Esophagus squamous epithelium (tissue), 5 donors: ENCODE data around the gene ASTN2. TPM values are rescaled to one million over a fixed set of nuclear protein-coding genes. Genes with fewer than 3 reads are reported as not detected.

ENCODE experiments used
- DNase-seq: peaks from one replicate; lab custom pipeline; 2025; lab: John Stamatoyannopoulos, UW
- H3K27ac ChIP-seq, 4 donors: fragments of 200-600 bp; sonication (generic); one replicate each; pipeline ENCODE4 v1.5.1; 2016 to 2019; ENCODE audit warnings: mild to moderate bottlenecking in 1 of 4
- H3K27me3 ChIP-seq, 4 donors: fragments of 200-600 bp; sonication (generic); 1 replicate in 3 of 4; 2 replicates in 1 of 4; pipeline versions ENCODE4 v1.5.1 to v1.6.0; 2017 to 2021; ENCODE audit warnings: antibody characterized with exemption in 1 of 4
- H3K36me3 ChIP-seq, 3 donors: fragments of 200-600 bp; sonication (generic); one replicate each; pipeline ENCODE4 v1.5.1; 2016 to 2019
- H3K4me1 ChIP-seq, 3 donors: fragments of 200-600 bp; sonication (generic); one replicate each; pipeline ENCODE4 v1.5.1; 2017 to 2019
- H3K4me3 ChIP-seq, 4 donors: fragments of 200-600 bp; sonication (generic); 1 replicate in 3 of 4; 2 replicates in 1 of 4; pipeline ENCODE4 v1.5.1; 2016 to 2019; ENCODE audit warnings: mild to moderate bottlenecking in 2 of 4, moderate library complexity in 1 of 4
- H3K9me3 ChIP-seq, 3 donors: fragments of 200-600 bp; sonication (generic); one replicate each; pipeline ENCODE4 v1.5.1; 2016 to 2019
- CTCF ChIP-seq, 6 experiments: fragments of 450-650 bp in 4 of 6; fragments of 200-600 bp in 2 of 6; sonication (generic) in 2 of 6; IDR thresholded peaks; one replicate each; pipeline ENCODE4 v1.5.1; 2016 to 2019; ENCODE audit warnings: antibody characterized with exemption in 6 of 6, mild to moderate bottlenecking in 4 of 6, moderate library complexity in 4 of 6
- POLR2A ChIP-seq, 4 donors: fragments of 450-650 bp; IDR thresholded peaks; one replicate each; pipeline ENCODE4 v1.6.1; 2017; ENCODE audit warnings: antibody characterized with exemption in 4 of 4, mild to moderate bottlenecking in 4 of 4, moderate library complexity in 3 of 4
- WGBS, 2 donors: methylation state at CpG; one replicate each; pipeline ENCODE4 v1.1.5; 2018; 5-methylcytosine and 5-hydroxymethylcytosine counted together
- intact Hi-C: fragments of 100-400 bp; cut with DNase I; formaldehyde crosslinking; loops from one replicate; pipeline ENCODE4 v1.15.0; 2022
- total RNA-seq, 4 donors: library from RNA; depleted of rRNA; stranded (reverse); fragments of >200 nt; gene quantifications; one replicate each; pipeline ENCODE4 v1.1.0, GENCODE V29; 2016
- donor health status: DM: yes; HTN: yes; CAD: no.

The ASTN2 gene
- total RNA-seq, 4 donors from 2014 or later = 0.13 to 1.9 (median 0.27) TPM; not detected in 1

GRCh38 chr9:117156144-117156688, 258.6 kb downstream of the ASTN2 start:
- 68 to 74% methylated on average over 2 of the region's 2 CpGs for WGBS, 2 donors
- H3K9me3 ChIP-seq = no peaks in the 10 kb centered on the region
- no peaks in the 10 kb centered on the region for H3K4me1 ChIP-seq
- H3K36me3 ChIP-seq = no peaks in the 10 kb centered on the region
- H3K27ac ChIP-seq = no peak overlapping the region
- DNase-seq = no peak
- H3K27me3 ChIP-seq = no peaks in the 10 kb centered on the region
- no peak for TF ChIP-seq CTCF (IDR thresholded peaks at IDR 0.05)
- TF ChIP-seq POLR2A (IDR thresholded peaks at IDR 0.05) = no peak
- intact Hi-C loops = no loop called here
- H3K4me3 ChIP-seq = no peak overlapping the region

GRCh38 chr9:117153021-117153420, 261.8 kb downstream of the ASTN2 start:
- 20 to 44% methylated on average over 1 of the region's 1 CpG for WGBS, 2 donors
- H3K4me1 ChIP-seq = no peaks in the 10 kb centered on the region
- TF ChIP-seq POLR2A (IDR thresholded peaks at IDR 0.05) = no peak
- TF ChIP-seq CTCF (IDR thresholded peaks at IDR 0.05) = no peak
- H3K27ac ChIP-seq = no peak overlapping the region
- no peaks in the 10 kb centered on the region for H3K36me3 ChIP-seq
- no peaks in the 10 kb centered on the region for H3K9me3 ChIP-seq
- DNase-seq = no peak
- H3K27me3 ChIP-seq = no peaks in the 10 kb centered on the region
- no peak overlapping the region for H3K4me3 ChIP-seq
- intact Hi-C loops = no loop called here

GRCh38 chr9:117151716-117152115, 263.1 kb downstream of the ASTN2 start:
- Histone ChIP-seq H3K27ac (no peak overlapping the region), H3K4me3 (no peak overlapping the region), H3K27me3 (no peaks in the 10 kb centered on the region), H3K4me1 (no peaks in the 10 kb centered on the region), H3K36me3 (no peaks in the 10 kb centered on the region), H3K9me3 (no peaks in the 10 kb centered on the region)
- 48 to 59% methylated on average over 2 of the region's 2 CpGs for WGBS, 2 donors
- TF ChIP-seq CTCF (IDR thresholded peaks at IDR 0.05) (no peak), POLR2A (IDR thresholded peaks at IDR 0.05) (no peak)
- intact Hi-C loops = no loop called here
- no peak for DNase-seq

DNA sequence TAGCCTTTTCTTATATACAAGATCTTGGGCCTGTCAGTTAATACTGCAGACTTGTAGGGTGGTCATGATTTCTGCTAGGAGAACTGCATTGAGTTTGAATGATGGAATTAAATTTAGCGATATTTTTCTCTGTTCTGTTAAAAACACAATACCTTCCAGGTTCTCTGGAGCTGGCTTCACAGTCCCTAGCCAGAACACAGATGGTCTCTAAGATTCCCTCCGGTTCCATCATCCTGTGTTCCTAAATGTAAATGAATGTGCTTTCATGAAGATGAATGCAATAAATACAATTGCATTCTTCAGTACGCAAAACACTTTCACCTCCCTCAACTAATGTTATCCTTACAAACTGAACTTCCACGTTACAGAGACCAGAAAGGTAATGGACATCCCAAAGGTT, 264.9 kb downstream of the ASTN2 start:
- TF ChIP-seq CTCF (IDR thresholded peaks at IDR 0.05) (no peak), POLR2A (IDR thresholded peaks at IDR 0.05) (no peak)
- H3K27ac ChIP-seq = no peak overlapping the region
- WGBS, 2 donors = 73% methylated on average over 4 of the region's 4 CpGs
- no peaks in the 10 kb centered on the region for H3K36me3 ChIP-seq
- H3K4me1 ChIP-seq = no peaks in the 10 kb centered on the region
- DNase-seq = no peak
- intact Hi-C loops = no loop called here
- no peaks in the 10 kb centered on the region for H3K9me3 ChIP-seq
- no peak overlapping the region for H3K4me3 ChIP-seq
- H3K27me3 ChIP-seq = no peaks in the 10 kb centered on the region

DNA sequence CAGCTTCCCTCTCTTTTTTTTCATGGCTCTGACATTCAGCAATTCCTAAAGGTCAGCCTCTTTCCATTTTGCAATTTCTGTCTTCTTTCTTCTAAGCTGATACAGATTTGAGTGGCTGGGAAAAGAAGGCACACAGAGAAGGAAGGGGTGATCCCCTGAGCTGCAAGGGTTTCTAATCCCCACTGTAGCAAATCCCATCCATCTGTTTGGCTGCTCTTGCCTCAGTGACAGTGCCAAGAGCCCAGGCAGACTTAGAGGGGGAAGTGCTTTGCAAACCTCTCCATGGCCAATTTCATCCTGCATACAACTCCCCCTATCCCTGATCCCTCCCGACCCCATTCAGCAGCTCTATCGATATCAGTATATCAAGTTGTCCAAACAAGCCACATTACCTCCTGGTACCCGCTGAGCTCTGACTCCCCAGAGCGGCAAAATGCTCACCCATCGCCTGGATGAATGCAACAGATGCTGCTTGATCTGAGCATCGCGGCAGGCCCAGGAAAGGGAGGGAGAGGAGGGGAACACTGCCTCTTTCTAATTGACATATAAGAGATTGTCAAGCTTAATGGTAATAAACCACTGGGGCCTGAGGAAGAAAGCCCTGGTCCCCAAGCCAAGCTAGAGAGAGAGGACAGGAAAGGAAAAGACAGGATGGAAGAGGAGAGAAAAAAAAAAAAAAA, 268.9 kb downstream of the ASTN2 start:
- no peaks in the 10 kb centered on the region for H3K4me1 ChIP-seq
- no peak for DNase-seq
- no peak overlapping the region for H3K4me3 ChIP-seq
- 57% methylated on average over 6 of the region's 7 CpGs; no CpG with 5 or more reads in 1 of the 2 donors for WGBS, 2 donors
- H3K36me3 ChIP-seq = no peaks in the 10 kb centered on the region
- TF ChIP-seq POLR2A (IDR thresholded peaks at IDR 0.05) (no peak), CTCF (IDR thresholded peaks at IDR 0.05) (no peak)
- intact Hi-C loops = no loop called here
- H3K9me3 ChIP-seq = no peaks in the 10 kb centered on the region
- H3K27ac ChIP-seq = no peak overlapping the region
- no peaks in the 10 kb centered on the region for H3K27me3 ChIP-seq
